Activated CD8-positive, alpha-beta T cell treated with anti-CD3 and anti-CD28 coated beads, Interleukin-2, amount 10 ng/mL, durations not matched to agents 7 days and 5 days (primary cell): ENCODE results near the gene RPL35A. TPM values are rescaled to one million over a fixed set of nuclear protein-coding genes. Genes with fewer than 3 reads are reported as not detected.

ENCODE experiments used
- total RNA-seq, 2 experiments: library from RNA; stranded (reverse); gene quantifications; one replicate each; pipeline ENCODE4 v1.2.3, GENCODE V29; 2021

The RPL35A gene
- total RNA-seq, 2 experiments from 2014 or later = 876 to 907 TPM

Other genes starting within 250 kb of the RPL35A start
- gene RUBCN, start 213.3 kb upstream of the RPL35A start, total RNA-seq = 10 to 100 TPM; 48.4 to 50.2 TPM
- gene FYTTD1, start 200.3 kb upstream of the RPL35A start, total RNA-seq = 10 to 100 TPM; 38.4 to 41.8 TPM
- gene LRCH3, start 158.9 kb upstream of the RPL35A start, total RNA-seq = 10 to 100 TPM; 50.7 to 60.4 TPM
- 1 to 10 TPM; 4.0 to 6.0 TPM for gene LMLN, start 10.0 kb downstream of the RPL35A start, total RNA-seq